Measurements from ENCODE around the gene EMC10.
A peak's percentile ranks its signal among the peaks of the same experiment; 100 is the strongest.
"Not testable (repeated sequence)": the region's sequence is repeated elsewhere in the genome, so short reads cannot be mapped to it uniquely, and the experiment has no call there.

The EMC10 gene

DNA sequence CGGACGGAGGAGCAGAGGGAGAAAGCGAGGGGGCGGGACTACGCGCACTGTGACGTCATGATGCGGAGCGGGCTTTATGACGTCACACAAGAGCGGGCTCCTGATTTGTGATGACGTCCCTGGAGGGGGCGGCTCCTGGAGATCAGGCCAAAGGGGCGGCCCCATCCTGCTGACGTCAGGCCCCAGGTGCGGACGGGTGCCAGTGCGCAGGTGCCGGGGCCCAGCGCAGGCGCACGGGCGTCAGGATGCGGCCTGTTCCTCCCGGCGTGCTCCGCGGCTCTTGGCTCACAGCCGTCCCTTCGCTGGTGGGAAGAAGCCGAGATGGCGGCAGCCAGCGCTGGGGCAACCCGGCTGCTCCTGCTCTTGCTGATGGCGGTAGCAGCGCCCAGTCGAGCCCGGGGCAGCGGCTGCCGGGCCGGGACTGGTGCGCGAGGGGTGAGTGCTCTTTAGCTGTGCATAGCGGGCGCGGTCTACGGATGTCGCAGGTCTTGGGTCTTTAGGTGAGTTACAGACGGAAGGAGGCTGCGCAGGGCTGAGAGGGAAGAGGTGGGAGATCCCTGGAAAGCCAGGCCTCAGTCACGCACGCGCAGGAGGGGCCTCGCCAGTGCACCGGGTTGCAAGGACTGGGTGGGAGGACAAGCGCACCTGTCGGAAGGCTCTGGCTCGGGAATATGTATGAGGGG is at the start of gene EMC10, which contains the start of gene GARIN5A:
Gene EMC10 (plus strand): TSS at position 284 of the 683 bp plus-strand sequence. CDS start 38 bp downstream, at position 322.
Gene GARIN5A (minus strand): TSS at position 625 of the 683 bp plus-strand sequence. CDS start 460 bp downstream, at position 165.
- ATAC-seq: peak; percentile 97
- Mint-ChIP-seq H3K4me3 (peak within 1 kb of the TSS; percentile 95 to 100), H3K27me3 (no peaks in the 10 kb centered on the region), H3K9me3 (peaks cover 0 to 7% of the 10 kb centered on the region in 2 donors), H3K27ac (peak within 1 kb of the TSS; percentile 97 to 99), H3K4me1 (peaks cover 46% of the 10 kb centered on the region)
- peak; percentile 96 to 98 for DNase-seq

DNA sequence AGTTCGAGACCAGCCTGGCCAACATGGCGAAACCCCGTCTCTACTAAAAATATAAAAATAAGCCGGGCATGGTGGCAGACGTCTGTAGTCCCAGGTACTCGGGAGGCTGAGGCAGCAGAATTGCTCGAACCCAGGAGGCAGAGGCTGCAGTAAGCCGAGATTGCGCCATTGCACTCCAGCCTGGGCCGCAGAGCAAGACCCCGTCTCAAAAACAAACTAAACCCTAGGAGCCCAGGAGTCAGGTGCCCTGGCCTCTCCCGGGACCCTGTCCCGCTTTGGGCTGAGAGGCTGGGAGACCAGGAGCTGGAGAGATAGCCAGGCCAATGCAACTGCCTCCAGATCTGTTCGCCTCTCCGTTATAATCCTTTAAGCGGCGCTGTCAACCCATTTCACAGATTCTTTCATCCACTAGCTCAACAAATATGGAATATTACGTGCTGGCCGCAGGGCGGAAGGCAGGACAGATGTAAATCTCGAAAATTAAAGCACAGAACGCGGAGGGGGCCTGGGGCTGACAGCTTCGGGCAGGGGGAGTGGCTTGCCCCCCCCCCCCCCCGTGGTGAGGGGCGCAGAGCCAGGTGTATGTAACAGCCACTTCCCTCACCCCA is 48.9 kb upstream of the EMC10 start:
- Mint-ChIP-seq H3K4me1 (peaks cover 33% of the 10 kb centered on the region), H3K4me3 (peak overlapping the region in 1 of 2 donors; percentile 59), H3K27ac (no peak overlapping the region), H3K27me3 (peaks cover 35% of the 10 kb centered on the region), H3K9me3 (no peaks in the 10 kb centered on the region)
- ATAC-seq: no peak
- no peak for DNase-seq

DNA sequence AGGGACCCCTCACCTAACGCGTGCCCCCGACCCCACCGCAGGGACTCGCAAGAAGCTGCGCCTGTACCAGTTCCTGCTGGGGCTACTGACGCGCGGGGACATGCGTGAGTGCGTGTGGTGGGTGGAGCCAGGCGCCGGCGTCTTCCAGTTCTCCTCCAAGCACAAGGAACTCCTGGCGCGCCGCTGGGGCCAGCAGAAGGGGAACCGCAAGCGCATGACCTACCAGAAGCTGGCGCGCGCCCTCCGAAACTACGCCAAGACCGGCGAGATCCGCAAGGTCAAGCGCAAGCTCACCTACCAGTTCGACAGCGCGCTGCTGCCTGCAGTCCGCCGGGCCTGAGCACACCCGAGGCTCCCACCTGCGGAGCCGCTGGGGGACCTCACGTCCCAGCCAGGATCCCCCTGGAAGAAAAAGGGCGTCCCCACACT is 48.3 kb upstream of the EMC10 start:
- Mint-ChIP-seq H3K9me3 (no peaks in the 10 kb centered on the region), H3K4me3 (peak overlapping the region in 1 of 2 donors; percentile 59), H3K4me1 (peaks cover 39% of the 10 kb centered on the region), H3K27me3 (peaks cover 41% of the 10 kb centered on the region), H3K27ac (no peak overlapping the region)
- DNase-seq (no peak), ATAC-seq (no peak)

- H3K9me3 Mint-ChIP-seq: no peaks in the 10 kb centered on the region
- ATAC-seq (no peak), DNase-seq (no peak)
- H3K27me3 Mint-ChIP-seq: peaks cover 50% of the 10 kb centered on the region
- no peak overlapping the region for H3K27ac Mint-ChIP-seq
- peaks cover 39% of the 10 kb centered on the region for H3K4me1 Mint-ChIP-seq
- no peak overlapping the region for H3K4me3 Mint-ChIP-seq
Measured at GRCh38 chr19:50428772-50429463, 47.4 kb upstream of the EMC10 start.

DNA sequence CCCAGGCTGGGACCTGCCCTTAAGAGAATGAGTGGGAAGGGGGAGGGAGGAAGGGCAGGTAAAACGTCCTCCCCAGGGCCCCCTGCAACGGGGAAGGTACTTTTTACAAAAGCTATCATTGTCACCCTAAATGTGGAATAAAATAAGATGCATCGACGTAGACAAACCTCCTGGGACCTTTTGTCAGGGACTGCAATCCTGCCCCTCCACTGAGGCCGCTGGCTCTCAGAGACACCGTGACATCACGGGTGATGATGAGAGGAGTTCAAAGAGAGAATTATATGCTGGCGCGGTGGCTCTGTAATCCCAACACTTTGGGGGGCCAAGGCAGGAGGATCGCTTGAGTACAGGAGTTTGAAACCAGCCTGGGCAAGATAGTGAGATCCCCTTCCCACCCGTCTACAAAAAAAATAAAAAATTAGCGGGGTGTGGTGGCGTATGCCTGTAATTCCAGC is 45.4 kb upstream of the EMC10 start:
- H3K9me3 Mint-ChIP-seq: no peaks in the 10 kb centered on the region
- no peak for DNase-seq
- H3K4me1 Mint-ChIP-seq: peaks cover 39% of the 10 kb centered on the region
- peak overlapping the region; percentile 87 to 98 for H3K4me3 Mint-ChIP-seq
- no peak for ATAC-seq
- H3K27ac Mint-ChIP-seq: peak overlapping the region in 1 of 2 donors; percentile 61
- H3K27me3 Mint-ChIP-seq: peaks cover 56% of the 10 kb centered on the region

DNA sequence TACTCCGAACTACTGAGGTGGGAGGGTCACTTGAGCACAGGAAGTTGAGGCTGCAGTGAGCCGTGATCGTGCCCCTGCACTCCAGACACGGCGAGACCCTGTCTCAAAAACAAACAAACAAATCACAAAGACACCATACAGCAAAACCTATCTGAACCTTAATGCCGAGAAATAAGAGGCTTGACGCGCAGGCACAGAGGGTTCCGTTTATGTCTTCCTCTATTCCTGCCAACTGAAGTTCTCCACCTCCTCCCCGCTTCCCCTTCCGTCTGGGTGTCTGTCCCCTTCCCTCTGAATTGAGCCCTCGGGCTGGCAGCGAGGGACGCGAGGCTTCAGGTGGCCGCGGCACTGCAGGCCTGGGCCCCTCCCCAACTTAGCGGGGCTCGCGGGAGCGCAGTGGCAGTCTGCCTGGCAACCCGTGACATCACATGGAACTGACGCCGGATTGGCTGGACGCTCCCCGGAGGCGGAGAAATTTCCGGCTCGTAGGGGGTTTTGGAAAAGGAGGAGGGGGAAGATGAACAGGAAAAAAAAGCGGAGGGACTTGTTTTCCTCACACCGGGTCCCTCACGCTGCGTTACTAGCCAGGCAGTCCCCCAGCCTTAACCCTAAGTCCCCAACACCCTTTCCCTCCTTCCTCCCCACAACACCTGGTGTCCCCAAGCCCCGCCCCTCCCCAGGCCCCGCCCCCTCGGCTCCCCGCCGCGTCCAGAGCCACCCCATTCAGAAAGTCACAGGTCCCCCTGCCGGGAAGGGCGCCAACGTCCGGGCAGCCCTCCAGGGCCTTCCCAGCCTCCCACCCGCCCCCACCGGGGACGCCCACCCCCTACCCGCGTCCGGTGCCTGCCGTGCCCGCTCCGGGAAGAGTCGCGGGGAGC is 44.7 kb upstream of the EMC10 start:
- H3K27ac Mint-ChIP-seq: peak overlapping the region; percentile 83 to 91
- peak overlapping the region; percentile 87 to 98 for H3K4me3 Mint-ChIP-seq
- H3K9me3 Mint-ChIP-seq: no peaks in the 10 kb centered on the region
- peaks cover 56% of the 10 kb centered on the region for H3K27me3 Mint-ChIP-seq
- DNase-seq: peak; percentile 87
- ATAC-seq: peak; percentile 93
- H3K4me1 Mint-ChIP-seq: peaks cover 39% of the 10 kb centered on the region

DNA sequence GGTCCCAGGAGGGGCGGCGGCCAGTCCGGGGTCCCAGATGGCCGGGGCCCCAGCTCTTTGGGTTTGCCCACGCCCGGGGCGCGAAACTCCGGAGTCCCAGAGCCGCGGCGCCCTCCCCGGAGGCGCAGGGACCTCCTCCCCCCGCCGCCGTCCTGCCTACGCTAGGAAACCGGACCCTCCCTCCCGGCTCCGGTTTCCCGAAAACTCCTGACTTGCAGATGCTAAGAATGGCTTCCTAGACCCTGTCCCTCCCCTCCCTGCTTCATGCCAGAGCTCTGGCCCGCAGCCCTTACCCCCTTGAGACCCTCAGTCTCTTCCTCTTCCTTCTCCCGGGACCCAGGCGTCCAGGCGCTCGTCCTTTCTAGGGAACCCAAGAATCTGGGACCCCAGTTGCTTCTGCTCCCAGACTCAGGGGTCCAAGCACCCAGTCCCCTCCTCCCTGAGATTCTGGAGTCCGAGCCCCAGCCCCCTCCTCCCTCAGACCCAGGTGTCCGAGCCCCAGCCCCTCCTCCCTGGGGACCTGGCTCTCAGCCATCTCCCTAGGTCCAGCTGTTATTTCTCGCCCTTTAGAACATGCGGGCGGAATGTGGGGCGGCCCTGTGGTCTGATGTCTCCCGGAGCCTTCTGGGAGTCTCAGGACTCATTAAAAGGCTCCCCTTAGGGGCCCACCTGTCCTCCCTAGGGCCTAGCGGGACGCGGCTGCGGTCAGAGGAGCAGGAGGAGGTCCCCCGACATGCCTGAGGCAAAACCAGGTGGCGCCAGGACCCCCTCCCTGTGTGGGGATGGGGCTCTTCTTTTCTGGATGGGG is 43.9 kb upstream of the EMC10 start, which contains the start of gene MYBPC2:
Gene MYBPC2 (plus strand): TSS at position 672 of the 808 bp plus-strand sequence. CDS start 62 bp downstream, at position 734.
- Mint-ChIP-seq H3K27ac (peak within 1 kb of the TSS; percentile 83 to 91), H3K4me3 (peak within 1 kb of the TSS; percentile 87 to 98), H3K27me3 (peaks cover 61% of the 10 kb centered on the region), H3K9me3 (no peaks in the 10 kb centered on the region), H3K4me1 (peaks cover 39% of the 10 kb centered on the region)
- ATAC-seq: peak; percentile 37
- DNase-seq: no peak

DNA sequence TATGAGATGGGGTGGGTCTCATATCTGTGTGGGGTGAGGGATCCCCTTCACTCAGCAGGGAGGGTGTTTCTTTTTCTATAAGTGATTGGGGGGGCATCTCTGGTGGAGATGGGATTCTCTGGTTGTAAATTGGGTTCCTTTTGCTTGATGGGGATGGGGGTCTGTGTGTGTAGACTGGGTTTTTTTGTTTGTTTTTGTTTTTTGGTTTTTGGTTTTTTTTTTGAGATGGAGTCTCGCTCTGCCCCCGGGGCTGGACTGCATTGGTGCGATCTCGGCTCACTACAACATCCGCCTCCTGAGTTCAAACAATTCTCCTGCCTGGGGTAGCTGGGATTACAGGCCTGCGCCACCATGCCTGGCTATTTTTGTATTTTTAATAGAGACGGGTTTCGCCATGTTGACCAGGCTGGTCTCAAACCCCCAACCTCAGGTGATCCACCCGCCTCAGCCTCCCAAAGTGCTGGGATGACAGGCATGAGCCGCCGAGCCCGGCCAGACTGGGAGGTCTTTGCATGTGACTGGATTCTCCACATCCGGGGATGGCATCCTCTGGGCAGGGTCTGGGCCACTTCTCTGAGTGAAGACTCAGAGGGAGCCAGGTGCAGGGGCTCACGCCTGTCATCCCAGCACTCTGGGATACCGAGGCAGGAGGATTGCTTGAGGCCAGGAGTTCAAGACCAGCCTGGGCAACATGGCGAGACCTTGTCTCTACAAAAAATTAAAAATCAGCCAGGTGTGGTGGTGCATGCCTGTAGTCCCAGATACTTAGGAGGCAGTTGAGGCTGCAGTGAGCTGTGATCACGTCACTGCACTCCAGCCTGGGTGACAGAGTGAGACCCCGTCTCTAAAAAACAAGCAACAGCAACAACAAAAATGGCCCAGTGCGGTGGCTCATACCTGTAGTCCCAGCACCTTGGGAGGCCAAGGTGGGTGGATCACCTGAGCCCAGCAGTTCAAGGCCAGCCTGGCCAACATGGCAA is 42.8 kb upstream of the EMC10 start:
- DNase-seq (no peak), ATAC-seq (no peak)
- H3K27ac Mint-ChIP-seq: no peak overlapping the region
- H3K4me1 Mint-ChIP-seq: peaks cover 30% of the 10 kb centered on the region
- no peaks in the 10 kb centered on the region for H3K9me3 Mint-ChIP-seq
- H3K27me3 Mint-ChIP-seq: peaks cover 64% of the 10 kb centered on the region
- H3K4me3 Mint-ChIP-seq: peak overlapping the region in 1 of 2 donors; percentile 80

- no peak overlapping the region for H3K27ac Mint-ChIP-seq
- H3K4me3 Mint-ChIP-seq: no peak overlapping the region
- DNase-seq: no peak
- peaks cover 23% of the 10 kb centered on the region for H3K4me1 Mint-ChIP-seq
- no peak for ATAC-seq
- H3K27me3 Mint-ChIP-seq: peaks cover 53% of the 10 kb centered on the region
- H3K9me3 Mint-ChIP-seq: no peaks in the 10 kb centered on the region
Measured at GRCh38 chr19:50434525-50434924, 41.8 kb upstream of the EMC10 start.

DNA sequence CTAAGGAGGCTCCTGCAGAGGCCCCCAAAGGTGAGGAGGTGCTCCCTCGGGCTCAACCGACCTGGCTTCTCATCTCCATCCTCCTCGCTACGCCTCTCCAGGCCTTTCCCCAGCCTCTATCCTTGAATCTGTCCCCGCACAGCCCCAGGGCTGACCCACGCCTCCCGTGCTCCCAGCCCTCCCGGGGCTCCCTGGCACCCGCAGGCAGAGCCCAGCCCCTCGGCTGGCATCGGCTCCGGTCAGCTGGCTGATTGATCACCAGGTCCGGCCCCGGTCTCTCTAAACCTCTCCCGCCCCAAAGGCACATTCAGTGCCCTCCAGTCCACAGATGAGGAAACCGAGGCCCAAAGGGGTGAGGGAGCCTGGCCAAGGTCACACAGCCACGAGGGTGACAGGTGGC is 41.1 kb upstream of the EMC10 start:
- no peaks in the 10 kb centered on the region for H3K9me3 Mint-ChIP-seq
- no peak overlapping the region for H3K4me3 Mint-ChIP-seq
- no peak overlapping the region for H3K27ac Mint-ChIP-seq
- no peak for ATAC-seq
- no peak for DNase-seq
- H3K27me3 Mint-ChIP-seq: peaks cover 46% of the 10 kb centered on the region
- peaks cover 23% of the 10 kb centered on the region for H3K4me1 Mint-ChIP-seq

DNA sequence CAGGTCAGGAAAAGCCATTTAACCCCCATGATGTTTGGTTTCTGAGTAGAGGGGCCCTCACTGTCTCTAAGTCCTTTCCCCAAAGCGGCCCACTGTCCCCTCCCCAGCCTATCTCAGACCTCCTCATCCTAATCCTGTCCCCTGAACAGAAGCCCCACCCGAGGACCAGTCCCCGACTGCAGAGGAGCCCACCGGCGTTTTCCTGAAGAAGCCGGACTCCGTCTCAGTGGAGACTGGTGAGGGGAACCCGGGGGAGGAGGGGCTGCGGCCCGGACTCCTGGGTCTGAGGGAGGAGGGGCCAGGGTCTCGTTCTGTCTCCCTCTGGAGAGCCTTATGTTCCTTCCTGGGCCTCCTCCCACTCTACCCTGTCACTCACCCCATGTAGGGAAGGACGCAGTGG is 40.7 kb upstream of the EMC10 start:
- Mint-ChIP-seq H3K4me3 (no peak overlapping the region), H3K27ac (no peak overlapping the region), H3K9me3 (no peaks in the 10 kb centered on the region), H3K27me3 (peaks cover 42% of the 10 kb centered on the region), H3K4me1 (peaks cover 20% of the 10 kb centered on the region)
- ATAC-seq (no peak), DNase-seq (no peak)

DNA sequence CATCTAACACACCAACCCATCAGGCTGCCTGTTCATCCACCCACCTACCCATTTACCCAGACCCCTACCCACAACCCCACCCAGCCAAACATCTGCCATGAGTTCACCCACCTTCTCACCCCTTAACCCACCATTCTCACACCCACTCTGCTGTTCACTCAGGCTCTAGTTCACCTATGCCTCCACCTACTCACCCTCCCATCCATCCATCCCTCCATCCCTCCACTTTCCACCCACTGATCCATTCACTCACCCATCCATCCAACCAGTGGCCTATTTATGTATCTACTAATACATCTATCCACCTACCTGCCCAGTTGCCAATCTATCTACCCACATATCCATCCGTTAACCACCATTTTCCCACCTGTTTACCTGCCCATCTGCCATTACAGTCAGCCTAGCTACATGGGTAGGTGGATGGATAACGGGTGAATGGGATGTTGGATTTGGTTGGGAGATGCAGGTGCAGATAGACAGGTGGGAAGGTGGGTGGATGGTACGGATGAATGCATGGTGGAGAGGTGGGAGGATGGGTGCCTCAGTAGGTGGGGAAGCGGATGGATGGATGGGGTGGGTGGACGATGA is 38.4 kb upstream of the EMC10 start:
- no peak overlapping the region for H3K4me3 Mint-ChIP-seq
- peaks cover 1% of the 10 kb centered on the region for H3K4me1 Mint-ChIP-seq
- ATAC-seq (no peak), DNase-seq (no peak)
- H3K27me3 Mint-ChIP-seq: peaks cover 23% of the 10 kb centered on the region
- H3K27ac Mint-ChIP-seq: peak overlapping the region in 1 of 2 donors; percentile 13
- H3K9me3 Mint-ChIP-seq: no peaks in the 10 kb centered on the region

DNA sequence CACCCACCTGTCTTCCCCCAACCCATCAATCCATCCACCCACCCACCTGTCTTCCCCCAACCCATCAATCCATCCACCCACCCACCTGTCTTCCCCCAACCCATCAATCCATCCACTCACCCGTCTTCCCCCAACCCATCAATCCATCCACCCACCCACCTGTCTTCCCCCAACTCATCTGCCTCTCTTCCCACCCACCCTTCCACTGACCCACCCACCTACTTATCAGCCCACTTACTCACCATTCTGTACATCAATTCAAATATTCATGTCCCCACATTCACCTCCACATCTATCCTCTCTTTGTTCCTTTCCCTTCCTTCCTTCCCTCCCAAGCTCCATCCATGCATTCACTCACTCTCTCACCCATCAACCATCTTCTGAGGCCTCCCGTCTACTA is 37.2 kb upstream of the EMC10 start:
- H3K27ac Mint-ChIP-seq, H3K4me1 Mint-ChIP-seq, DNase-seq, H3K9me3 Mint-ChIP-seq, ATAC-seq, H3K4me3 Mint-ChIP-seq: not testable (repeated sequence)
- peaks cover 17% of the 10 kb centered on the region for H3K27me3 Mint-ChIP-seq
